Raji (cell line): Measurements from ENCODE around the gene KLF7.

ENCODE experiments used
- POLR2A ChIP-seq: IDR thresholded peaks from 2 replicates; pipeline ENCODE4 v1.6.1; 2011; ENCODE audit warnings: low read depth, low read length, control low read depth; ENCODE audit not compliant: insufficient read depth

Gene KLF7

DNA sequence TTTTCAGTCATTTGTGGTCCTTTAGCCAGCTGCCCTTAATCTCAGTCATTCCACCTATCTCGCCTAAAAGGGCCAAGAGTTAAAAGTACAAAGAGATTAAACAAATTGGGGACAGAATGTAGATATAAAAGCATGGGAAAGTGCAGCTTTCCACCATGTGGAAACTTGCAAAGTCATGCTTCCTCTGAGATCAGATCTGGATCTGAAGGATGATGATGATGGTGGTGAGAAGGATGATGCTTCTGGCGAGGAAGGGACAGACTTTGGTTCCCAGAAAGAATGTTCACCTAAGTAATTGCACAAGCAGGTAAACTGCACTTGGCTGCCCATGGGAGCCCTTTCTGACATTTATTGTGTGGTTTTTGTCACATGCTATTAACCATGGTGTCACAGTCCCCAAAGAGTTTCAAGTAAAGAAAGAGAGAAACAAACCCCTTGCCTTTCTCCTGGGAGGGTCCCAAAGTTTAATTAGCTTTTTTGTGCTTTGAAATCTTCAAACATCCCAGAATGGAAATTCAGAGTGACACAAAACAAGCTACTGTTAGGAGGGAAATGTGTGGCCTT lies 34.7 kb downstream of the KLF7 start:
- TF ChIP-seq POLR2A = no peak

DNA sequence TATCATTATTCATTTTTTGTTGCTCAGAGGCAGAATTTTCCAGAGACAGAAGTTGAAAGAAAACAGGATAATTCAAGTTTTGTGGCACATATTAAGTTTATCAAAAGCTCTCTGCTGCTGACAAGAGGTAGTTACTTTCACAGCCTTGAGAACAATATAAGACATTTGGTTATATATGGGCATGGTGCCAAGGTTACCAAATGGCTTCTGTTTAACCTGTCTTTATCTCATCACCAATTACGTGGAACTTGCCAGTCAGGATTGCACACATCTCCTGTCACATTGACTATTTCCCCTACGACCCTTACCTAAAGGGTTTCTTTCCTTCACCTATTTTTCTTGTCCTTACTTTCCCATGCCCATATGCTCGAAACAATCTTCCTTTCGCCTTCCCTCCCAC lies 35.9 kb downstream of the KLF7 start:
- no peak for TF ChIP-seq POLR2A

- no peak for TF ChIP-seq POLR2A
Measured at GRCh38 chr2:207128867-207129266, 36.9 kb downstream of the KLF7 start.

DNA sequence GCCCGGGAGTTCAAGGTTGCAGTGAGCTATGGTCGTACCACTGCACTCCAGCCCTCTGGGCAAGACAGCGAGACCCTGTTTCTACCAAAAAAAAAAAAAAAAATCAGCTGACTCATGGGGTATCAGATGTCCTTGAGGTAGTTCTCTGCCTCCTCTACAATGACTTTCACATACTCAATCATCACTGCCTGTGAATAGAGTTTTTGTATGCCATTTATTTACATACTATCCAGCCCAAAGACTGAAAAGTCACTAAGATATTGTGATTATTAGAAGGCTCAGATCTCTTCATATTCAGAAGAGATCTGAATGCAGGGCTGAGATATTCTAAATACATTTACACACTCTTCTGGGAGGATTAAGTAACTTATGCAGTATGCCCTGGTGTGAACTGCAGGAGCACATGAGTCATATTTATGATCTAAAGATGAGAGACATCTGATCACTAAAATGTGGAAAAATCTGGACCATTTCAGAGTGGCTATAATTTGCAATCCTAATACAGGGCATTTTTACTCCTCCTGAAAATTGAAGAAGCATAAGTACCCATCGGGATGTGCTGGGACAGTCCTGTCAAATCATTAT lies 38.9 kb downstream of the KLF7 start:
- no peak for TF ChIP-seq POLR2A

DNA sequence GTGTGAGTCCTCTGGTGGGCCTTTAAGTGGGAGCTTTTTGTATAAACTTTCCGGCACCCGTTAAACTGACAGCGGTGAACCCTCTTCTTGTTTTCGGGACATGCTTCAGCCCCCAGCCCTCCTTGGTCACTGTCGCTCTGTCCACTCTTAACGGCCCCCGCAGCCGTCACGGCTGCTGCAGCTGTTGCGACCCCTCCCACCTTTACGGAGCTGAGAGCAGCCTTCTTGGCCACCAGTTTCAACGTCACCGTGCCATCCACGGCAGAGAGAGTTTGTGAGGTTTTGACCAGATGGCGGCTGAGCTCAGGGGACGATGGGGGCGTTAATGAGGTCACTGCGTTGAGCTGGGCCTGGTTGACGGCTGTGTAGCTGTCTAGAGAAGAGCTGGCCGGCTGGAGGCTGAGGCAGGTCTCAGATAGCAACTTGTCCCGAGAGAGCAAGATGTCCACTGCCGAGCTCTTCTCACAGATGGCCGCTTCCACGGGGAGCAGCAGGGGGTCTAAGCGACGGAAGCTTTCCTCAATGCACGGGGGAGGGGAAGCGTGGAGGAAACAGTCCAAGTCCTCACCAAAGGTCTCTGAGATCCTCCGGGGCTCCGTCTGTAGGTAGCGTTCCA lies 41.9 kb downstream of the KLF7 start:
- TF ChIP-seq POLR2A = no peak

DNA sequence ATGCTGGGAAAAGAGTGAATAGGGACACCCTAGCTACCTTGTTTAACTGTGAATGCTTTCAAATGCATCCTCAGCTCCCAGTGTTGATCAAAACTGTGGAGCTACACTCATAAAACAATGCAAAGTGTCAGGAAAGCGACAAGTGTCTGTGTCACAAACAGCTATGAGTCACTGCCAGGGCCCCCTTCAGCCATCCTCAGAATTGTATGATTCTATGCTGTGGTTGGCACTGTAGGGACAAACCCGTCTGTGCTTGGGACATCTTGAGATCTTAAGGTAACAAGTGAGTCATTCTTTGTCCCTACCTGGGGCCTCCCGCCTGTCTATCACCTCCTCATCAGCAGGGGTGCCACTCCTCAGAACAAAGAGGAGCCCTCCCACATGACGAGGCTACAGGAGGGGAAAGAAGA lies 42.4 kb downstream of the KLF7 start:
- TF ChIP-seq POLR2A = no peak

- TF ChIP-seq POLR2A = no peak
Measured at GRCh38 chr2:207122651-207123334, 43.0 kb downstream of the KLF7 start.

GRCh38 chr2:207121784-207122183 lies 44.0 kb downstream of the KLF7 start:
- TF ChIP-seq POLR2A = no peak

GRCh38 chr2:207119048-207119447 lies 46.7 kb downstream of the KLF7 start:
- TF ChIP-seq POLR2A = no peak

DNA sequence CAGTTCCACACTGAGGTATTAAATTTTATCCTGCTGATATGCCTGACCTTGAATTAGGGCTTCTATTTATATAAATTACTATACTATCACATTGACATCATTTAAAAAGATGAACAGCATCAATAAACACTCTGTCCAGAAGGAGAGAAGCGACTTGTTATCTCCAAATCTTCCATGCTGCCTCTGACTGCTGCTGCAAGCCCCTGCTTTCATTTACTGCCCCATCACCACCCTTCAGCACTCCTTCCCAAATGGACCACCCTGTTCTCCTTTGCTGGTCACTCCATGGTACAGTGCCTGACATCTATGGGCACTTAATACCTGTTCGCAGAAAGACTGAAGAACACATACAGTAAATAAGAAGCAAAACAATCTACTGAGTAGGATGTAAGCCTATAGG lies 48.1 kb downstream of the KLF7 start:
- no peak for TF ChIP-seq POLR2A

GRCh38 chr2:207115715-207116364 lies 49.9 kb downstream of the KLF7 start:
- TF ChIP-seq POLR2A = no peak

GRCh38 chr2:207113414-207113813 lies 52.3 kb downstream of the KLF7 start:
- TF ChIP-seq POLR2A = no peak

GRCh38 chr2:207112785-207113184 lies 53.0 kb downstream of the KLF7 start:
- TF ChIP-seq POLR2A = no peak

- no peak for TF ChIP-seq POLR2A
Measured at GRCh38 chr2:207112383-207112782, 53.4 kb downstream of the KLF7 start.

GRCh38 chr2:207111757-207112156 lies 54.0 kb downstream of the KLF7 start:
- no peak for TF ChIP-seq POLR2A

DNA sequence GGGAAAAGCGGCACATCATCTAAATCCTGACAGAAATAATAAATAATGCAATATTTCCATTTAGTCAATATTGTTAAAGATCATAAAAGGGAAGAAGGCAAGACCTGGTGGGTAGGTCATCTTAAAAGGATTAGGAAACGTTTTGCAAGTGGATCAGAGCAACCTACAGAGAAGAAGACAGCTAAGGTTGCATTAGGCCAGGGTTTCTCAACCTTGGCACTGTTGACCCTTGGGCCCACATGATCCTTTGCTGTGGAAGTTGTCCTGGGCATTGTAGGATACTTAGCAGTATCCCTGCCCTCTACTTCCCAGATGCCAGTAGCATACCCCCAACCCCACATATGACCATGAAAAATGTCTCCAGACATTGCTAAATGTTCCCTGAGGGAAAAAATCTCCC lies 55.0 kb downstream of the KLF7 start:
- TF ChIP-seq POLR2A = no peak
